C4-2B (cell line): ENCODE measurements around the gene ELAVL1.

Experiments
- CTCF ChIP-seq: fragments of 450-650 bp; conservative IDR thresholded peaks from 2 replicates; pipeline ENCODE4 v1.5.1; 2017; ENCODE audit warnings: mild to moderate bottlenecking
- ZFX ChIP-seq: fragments of 450-650 bp; IDR thresholded peaks from 2 replicates; pipeline ENCODE4 v1.6.1; 2017

- no peak for TF ChIP-seq CTCF
- no peak for TF ChIP-seq ZFX
Measured at GRCh38 chr19:7961920-7962626, 43.4 kb downstream of the ELAVL1 start.
